Fibroblast of upper back skin (primary cell): Measurements from ENCODE around the gene DEFB114.

ENCODE experiments used
- DNase-seq: peaks from one replicate; pipeline ENCODE4 v3.0.0-alpha.2; 2013

Gene DEFB114

DNA sequence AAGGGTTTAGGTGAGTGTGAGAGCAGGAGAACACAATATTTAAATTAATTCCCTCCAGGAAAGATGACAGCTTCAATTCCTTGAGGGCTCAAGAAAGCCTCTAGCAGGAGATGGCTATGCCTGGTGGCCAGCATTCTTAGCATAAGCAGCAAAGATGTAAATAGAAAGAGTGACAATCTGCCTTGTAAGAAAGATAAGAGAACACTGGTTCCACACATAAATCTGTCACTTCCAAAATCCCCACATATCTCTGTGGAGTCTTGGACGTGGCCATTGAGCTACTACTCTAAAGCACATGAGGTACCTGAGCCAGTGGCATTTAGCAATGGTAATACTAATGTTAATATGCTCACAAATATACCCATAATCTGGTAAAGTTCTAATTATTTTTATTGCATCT is 29.2 kb downstream of the DEFB114 start:
- DNase-seq = no peak

DNA sequence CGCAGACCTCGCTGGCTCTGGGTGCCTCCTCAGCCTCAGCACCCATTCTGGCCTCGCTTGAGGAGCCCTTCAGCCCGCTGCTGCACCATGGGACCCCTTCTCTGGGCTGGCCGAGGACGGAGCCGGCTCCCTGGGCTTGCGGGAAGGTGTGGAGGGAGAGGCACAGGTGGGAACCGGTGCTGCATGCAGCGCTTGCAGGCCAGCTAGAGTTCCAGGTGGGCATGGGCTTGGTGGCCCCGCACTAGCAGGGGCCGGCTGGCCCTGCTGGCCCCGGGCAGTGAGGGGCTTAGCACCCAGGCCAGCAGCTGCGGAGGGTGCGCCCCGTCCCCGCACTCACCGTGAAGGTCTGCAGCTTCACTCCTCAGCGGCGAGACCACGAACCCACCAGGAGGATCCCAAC is 30.4 kb downstream of the DEFB114 start:
- no peak for DNase-seq

DNA sequence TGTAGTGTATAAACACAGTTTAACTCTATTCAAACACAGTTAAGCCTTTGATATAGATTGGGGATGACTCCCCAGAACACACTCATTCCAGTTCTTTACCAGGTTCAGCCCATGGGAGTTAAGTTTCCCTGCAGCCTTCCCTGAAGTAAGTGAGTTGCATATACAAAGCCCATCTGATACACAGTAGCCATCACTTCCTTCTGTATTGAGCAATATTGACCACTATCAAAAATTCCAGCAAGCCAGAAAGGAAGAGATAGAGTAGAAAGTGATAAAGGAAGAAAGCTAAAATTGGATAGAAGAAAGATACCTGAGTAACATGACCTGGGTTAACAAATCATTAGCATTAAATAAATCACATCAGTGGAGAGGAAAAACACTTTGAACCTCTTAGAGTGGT is 34.6 kb downstream of the DEFB114 start:
- no peak for DNase-seq

DNA sequence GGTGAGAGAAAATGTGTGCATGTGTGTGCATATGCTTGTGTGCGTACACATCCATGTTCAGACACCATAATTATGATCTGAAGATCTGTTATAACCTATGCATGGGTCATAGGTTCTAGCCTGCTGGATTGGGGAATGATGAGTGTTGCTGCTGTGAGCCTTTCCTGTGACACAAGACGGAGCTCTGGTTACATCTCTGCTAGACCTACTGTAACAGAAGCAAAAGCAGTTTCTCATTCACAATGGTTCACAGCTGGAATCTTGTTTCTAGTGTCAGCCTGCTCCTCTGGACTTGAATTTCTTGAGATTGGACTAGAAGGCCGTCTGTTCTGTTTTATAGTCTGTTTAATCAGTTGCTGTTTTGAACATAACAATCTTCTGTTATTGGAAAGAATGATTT is 40.1 kb downstream of the DEFB114 start:
- no peak for DNase-seq

DNA sequence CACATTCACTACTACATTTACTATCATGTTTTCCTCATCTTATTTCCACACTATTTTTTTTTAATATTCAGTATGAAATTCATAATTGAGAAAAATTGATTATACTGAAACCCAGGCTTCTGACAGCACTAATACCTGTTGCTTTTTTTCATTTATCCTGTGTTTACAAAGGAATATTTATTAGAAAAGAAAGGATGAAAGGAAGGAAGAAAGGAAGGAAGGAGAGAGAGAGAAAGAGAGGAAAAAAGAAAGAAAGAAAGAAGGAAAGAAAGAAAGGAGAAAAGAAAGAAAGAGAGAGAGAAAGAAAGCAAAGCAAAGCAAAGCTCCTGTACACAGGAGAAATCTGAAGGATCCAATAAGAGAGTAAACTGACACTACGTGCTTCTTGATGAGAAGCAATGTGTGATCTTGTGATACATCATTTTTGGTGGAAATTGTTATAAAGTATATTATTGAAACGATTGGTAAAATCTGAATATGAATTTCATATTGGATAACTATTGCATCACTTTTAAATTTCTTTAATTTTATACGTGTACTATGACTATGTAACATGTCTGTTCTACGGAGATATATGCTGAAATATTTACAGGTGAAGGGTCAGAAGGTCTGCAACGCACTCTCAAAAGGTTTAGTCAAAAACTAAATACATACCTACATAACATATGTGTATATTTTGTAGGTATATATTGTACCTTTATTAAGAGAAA is 43.9 kb downstream of the DEFB114 start:
- DNase-seq = no peak

DNA sequence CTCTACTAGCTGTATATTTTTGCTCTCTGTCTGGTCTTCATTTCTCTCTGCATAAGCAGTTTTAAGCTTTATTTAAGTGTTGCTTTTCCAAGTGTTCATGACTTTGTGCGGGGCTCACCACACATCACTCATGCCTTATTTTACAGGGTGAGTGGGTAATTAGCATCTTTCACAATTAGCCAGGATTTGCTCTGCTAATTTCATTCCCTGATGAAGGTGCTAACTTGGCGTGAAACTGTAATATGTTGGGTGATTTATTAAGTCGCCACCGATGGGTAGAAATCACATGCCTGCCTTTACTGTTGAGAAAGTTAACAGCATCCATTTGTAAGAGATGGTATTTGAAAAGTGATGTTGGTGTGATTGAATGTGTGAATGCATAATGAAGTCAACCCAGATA is 44.7 kb downstream of the DEFB114 start:
- no peak for DNase-seq

DNA sequence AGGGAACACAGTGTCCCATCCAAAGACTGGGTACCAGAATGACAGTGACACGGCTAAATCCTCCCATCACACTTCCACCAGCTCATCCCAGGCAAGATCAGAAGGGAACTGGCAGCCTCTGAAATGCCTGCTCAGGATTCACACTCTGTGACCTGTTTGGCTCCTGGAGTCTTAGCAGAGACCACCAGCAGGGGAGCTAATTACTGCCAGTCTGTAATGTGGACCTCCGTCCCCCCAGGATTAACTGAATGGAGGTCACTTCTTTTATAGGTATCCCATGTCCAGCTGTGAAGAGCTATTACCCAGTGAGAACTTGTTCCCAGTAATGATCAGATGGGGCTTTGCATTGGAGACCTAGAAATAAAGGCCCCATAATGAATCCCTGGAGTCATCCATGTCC is 45.2 kb downstream of the DEFB114 start:
- DNase-seq = no peak

DNA sequence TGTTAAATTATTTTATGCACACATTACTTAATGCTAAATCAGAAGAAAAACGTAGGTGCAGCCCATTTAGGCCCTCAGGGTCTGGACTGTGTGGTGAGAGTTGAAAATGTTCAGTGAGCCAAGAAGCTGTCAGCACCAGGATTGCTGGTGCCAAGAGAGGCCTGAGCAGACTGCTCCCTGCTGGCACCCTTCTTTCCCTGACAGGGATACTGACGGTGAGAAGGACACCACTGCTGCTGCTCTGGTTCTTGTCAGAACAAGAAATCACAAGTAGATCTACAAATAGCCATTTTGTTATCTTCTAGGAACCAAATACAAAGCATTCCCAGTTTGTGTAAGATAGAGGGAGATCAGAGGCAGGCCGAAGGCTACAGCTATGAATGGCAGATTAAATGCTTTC is 48.9 kb downstream of the DEFB114 start:
- DNase-seq = no peak

DNA sequence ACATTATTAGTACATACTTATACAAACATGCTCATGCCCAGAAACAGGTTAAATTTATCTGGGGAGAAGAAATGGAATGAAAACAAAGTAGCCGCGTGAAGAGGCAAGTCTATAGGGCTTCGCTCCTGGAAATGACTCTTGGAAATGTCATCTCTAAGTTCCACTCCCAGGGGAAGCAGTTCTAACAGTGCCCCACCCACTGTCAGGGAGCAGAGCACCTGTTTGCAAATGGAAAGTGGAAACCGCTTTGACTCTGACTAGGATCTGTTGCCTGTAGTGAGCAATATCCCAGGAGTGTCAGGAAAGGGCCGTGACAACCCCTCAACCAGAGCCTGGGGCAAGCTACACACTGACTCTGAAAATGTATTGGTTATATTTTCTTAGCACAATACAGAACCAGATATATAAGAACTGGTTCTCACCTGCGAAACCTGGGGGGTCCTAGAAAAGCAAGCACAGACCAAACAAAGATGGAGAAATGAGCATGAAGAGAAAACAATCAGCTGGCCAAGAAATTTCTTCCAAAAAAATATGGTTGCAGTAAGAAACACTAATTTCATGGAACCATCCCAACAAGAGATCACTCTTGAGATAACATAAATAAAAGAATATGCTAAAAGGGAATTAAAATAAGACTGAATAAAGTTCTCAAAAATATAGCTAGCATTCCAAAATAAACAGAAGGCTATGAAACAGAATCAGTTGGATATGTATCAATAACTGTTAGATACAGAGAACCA is 50.2 kb downstream of the DEFB114 start:
- no peak for DNase-seq

DNA sequence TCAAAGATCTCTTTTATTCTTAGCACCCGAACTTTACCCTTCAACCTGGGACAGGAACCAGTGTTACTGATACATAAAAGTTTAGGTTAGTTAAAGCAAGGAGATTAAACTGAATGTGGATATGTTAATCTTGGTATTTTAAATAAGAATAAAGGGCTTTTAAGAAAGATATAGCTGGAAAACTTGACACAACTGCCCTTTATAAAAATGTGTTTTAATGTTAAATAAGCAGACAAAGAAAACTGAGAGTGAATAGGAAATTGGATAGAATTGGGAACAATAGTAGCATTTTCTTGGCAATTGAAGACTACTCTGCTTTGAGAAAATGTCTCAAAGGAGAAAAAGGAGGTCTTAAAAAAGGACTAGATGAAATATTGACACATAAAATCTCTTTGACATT is 51.8 kb downstream of the DEFB114 start:
- DNase-seq = no peak

DNA sequence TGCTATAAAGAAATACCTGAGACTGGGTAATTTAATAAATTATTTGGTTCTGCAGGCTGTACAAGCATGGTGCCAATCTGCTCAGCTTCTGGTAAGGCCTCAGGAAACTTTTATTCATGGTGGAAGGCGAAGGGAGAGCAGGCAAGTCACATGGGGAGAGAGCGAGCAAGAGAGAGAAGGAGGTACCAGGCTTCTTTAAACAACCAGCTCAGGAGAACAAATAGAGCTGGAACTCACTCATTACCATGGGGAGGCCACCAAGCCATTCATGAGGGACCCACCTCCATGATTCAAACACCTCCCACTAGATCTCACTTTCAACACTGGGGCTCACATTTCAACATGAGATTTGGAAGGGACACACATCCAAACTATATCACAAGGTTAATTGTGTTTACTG is 52.7 kb downstream of the DEFB114 start:
- no peak for DNase-seq
